Measurements from ENCODE around the gene ACTL6B. TPM values are rescaled to one million over a fixed set of nuclear protein-coding genes. Genes with fewer than 3 reads are reported as not detected.

Gene ACTL6B
- polyA plus RNA-seq, 1 donor (not counting 4 experiments of a cell fraction or from before 2014, with no cell fraction given): not detected

DNA sequence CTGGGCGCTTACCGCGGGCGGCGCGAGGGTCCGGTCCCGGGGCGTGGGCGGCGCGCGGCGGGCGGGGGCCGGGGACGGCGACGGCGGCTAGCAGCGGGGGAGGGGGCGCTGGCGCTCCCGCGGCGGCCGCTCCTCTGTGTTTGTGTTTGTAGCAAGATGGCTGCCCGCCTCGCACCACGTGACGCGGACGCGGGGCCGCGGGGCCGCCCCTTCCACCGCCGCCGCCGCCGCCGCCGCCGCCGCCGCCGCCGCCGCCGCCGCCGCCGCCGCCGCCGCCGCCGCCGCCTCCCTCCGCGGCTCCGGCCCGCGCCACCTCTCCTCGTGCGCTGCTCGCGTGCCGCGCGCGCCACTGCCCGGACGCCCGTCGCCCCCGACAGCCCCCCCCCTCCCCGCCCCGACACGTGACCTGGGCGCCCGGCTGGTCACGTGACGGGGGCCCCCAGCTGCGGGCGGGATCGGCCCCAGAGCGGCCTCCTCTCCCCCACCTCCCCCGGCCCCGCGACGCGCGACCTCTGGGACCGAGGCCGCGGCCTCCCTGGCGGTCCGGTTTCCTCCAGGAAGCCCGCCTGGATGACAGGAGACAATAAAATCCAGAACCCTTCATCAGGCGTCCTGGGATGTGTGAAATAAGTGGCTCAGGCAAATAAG lies 38.0 kb upstream of the ACTL6B start, which contains the start of gene GIGYF1:
Gene GIGYF1 (minus strand): TSS at position 153 of the 648 bp plus-strand sequence. CDS start 6,012 bp downstream, outside the sequence.
- Histone ChIP-seq H3K27ac (ENCODE audit: control insufficient read depth, insufficient read depth, low read length) (peak within 1 kb of the TSS; percentile 66), H4K20me1 (ENCODE audit: control insufficient read depth, extremely low read depth, insufficient read depth, low read length) (peaks cover 14% of the 10 kb centered on the region), H3K4me3 (ENCODE audit: control insufficient read depth in 2 of 3, extremely low read depth in 1 of 3, insufficient read depth in 2 of 3, low read depth in 1 of 3, low read length in 3 of 3) (peak within 1 kb of the TSS; percentile 73 to 87 (median 80)), H3K79me2 (ENCODE audit: control insufficient read depth, insufficient read depth, low read length) (peaks cover 39% of the 10 kb centered on the region), H3K9ac (ENCODE audit: control insufficient read depth, extremely low read depth, insufficient read depth, low read length) (peak within 1 kb of the TSS; percentile 86), H3K9me1 (ENCODE audit: control insufficient read depth, extremely low read depth, insufficient read depth, low read length) (no peaks in the 10 kb centered on the region), H3K4me2 (ENCODE audit: control insufficient read depth, extremely low read depth, insufficient read depth, low read depth, low read length) (peak within 1 kb of the TSS; percentile 73), H3K36me3 (ENCODE audit: control insufficient read depth in 2 of 2, extremely low read depth in 1 of 2, insufficient read depth in 2 of 2, low read length in 2 of 2) (peaks cover 0 to 3% of the 10 kb centered on the region in 2 experiments), H3K27me3 (ENCODE audit: control insufficient read depth, extremely low read depth, insufficient read depth, low read length) (no peaks in the 10 kb centered on the region), H2AFZ (ENCODE audit: control insufficient read depth, low read length) (peak within 1 kb of the TSS; percentile 37), H3K9me3 (ENCODE audit: control insufficient read depth, low read depth, low read length) (no peaks in the 10 kb centered on the region), H3K4me1 (ENCODE audit: control insufficient read depth, extremely low read depth, insufficient read depth, low read length) (peaks cover 13% of the 10 kb centered on the region)
- DNase-seq (ENCODE audit: low read depth, low spot score): no peak
- FAIRE-seq: no peak
- TF ChIP-seq, protein P1, sequence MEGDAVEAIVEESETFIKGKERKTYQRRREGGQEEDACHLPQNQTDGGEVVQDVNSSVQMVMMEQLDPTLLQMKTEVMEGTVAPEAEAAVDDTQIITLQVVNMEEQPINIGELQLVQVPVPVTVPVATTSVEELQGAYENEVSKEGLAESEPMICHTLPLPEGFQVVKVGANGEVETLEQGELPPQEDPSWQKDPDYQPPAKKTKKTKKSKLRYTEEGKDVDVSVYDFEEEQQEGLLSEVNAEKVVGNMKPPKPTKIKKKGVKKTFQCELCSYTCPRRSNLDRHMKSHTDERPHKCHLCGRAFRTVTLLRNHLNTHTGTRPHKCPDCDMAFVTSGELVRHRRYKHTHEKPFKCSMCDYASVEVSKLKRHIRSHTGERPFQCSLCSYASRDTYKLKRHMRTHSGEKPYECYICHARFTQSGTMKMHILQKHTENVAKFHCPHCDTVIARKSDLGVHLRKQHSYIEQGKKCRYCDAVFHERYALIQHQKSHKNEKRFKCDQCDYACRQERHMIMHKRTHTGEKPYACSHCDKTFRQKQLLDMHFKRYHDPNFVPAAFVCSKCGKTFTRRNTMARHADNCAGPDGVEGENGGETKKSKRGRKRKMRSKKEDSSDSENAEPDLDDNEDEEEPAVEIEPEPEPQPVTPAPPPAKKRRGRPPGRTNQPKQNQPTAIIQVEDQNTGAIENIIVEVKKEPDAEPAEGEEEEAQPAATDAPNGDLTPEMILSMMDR (optimal IDR thresholded peaks at IDR 0.05 in 1 of 3, IDR thresholded peaks at IDR 0.05 in 1 of 3, conservative IDR thresholded peaks at IDR 0.05 in 1 of 3; ENCODE audit: extremely low read depth in 1 of 3, insufficient read depth in 2 of 3, low read length in 3 of 3): no peak
- TF ChIP-seq EZH2 (IDR thresholded peaks at IDR 0.05; ENCODE audit: low read length): no peak
- dilution Hi-C loops (cut with MboI; ENCODE audit: extremely low pct_ligation_motif_present, low sequenced_read_pairs): no loop called here

DNA sequence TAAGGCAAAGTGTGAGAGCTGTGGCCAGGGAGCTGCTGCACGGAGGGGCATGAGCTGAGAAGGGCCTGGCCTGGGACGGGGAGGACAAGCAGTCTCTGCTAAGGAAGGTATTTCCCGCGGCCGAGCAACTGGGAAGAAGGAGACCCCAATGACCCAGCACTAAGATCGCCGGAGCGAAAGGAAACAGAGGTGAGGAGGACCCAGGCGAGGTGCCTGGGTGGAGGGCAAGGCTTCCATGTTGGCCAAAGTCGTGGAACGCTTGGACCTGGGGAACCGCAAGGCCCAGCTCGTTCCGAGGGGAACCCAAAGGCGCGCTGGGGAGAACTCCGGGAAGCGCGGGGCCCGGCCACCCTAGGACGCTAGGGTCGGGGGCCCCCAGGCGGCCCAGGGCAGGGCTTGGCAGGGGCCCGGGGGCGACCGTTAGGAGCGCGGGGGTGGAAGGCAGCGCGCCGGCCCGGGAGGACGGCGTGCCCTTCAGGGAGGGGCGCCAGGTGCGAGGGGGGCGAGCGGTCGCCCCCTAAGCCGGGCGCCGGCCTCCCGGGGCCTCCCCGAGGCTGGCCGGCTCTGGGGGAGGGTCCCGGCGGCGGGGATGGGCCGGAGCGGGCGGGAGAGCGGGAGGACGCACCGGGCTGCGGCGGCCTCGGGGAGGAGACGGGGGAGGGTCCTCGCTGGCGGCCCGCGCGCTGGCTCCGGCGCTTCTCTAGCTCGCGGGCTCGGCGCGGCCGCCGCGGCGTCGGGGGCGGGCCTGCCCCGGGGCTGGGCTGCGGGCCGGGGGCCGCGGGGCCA lies 37.3 kb upstream of the ACTL6B start:
- DNase-seq (ENCODE audit: low read depth, low spot score) (no peak), FAIRE-seq (no peak)
- H4K20me1 ChIP-seq (ENCODE audit: control insufficient read depth, extremely low read depth, insufficient read depth, low read length): peaks cover 14% of the 10 kb centered on the region
- H2AFZ ChIP-seq (ENCODE audit: control insufficient read depth, low read length): no peak overlapping the region
- H3K4me1 ChIP-seq (ENCODE audit: control insufficient read depth, extremely low read depth, insufficient read depth, low read length): peaks cover 13% of the 10 kb centered on the region
- H3K9ac ChIP-seq (ENCODE audit: control insufficient read depth, extremely low read depth, insufficient read depth, low read length): peak overlapping the region; percentile 86
- no peaks in the 10 kb centered on the region for H3K9me3 ChIP-seq (ENCODE audit: control insufficient read depth, low read depth, low read length)
- H3K79me2 ChIP-seq (ENCODE audit: control insufficient read depth, insufficient read depth, low read length): peaks cover 44% of the 10 kb centered on the region
- TF ChIP-seq, protein P1 (optimal IDR thresholded peaks at IDR 0.05 in 1 of 3, IDR thresholded peaks at IDR 0.05 in 1 of 3, conservative IDR thresholded peaks at IDR 0.05 in 1 of 3; ENCODE audit: extremely low read depth in 1 of 3, insufficient read depth in 2 of 3, low read length in 3 of 3): no peak
- TF ChIP-seq EZH2 (IDR thresholded peaks at IDR 0.05; ENCODE audit: low read length): no peak
- dilution Hi-C loops (cut with MboI; ENCODE audit: extremely low pct_ligation_motif_present, low sequenced_read_pairs): no loop called here
- H3K4me2 ChIP-seq (ENCODE audit: control insufficient read depth, extremely low read depth, insufficient read depth, low read depth, low read length): peak overlapping the region; percentile 73
- no peaks in the 10 kb centered on the region for H3K9me1 ChIP-seq (ENCODE audit: control insufficient read depth, extremely low read depth, insufficient read depth, low read length)
- H3K4me3 ChIP-seq (ENCODE audit: control insufficient read depth in 2 of 3, extremely low read depth in 1 of 3, insufficient read depth in 2 of 3, low read depth in 1 of 3, low read length in 3 of 3): peak overlapping the region; percentile 73 to 87 (median 80)
- no peaks in the 10 kb centered on the region for H3K27me3 ChIP-seq (ENCODE audit: control insufficient read depth, extremely low read depth, insufficient read depth, low read length)
- H3K36me3 ChIP-seq (ENCODE audit: control insufficient read depth in 2 of 2, extremely low read depth in 1 of 2, insufficient read depth in 2 of 2, low read length in 2 of 2): peaks cover 3 to 4% of the 10 kb centered on the region in 2 experiments
- H3K27ac ChIP-seq (ENCODE audit: control insufficient read depth, insufficient read depth, low read length): peak overlapping the region; percentile 66
